Right lobe of liver (tissue), 6 donors: ENCODE measurements around the gene NAB2. TPM values are rescaled to one million over a fixed set of nuclear protein-coding genes. Genes with fewer than 3 reads are reported as not detected.

Source experiments
- ATAC-seq, 4 donors: fragments of 200-7000 bp; cut with Tn5 transposase; one replicate each; pipeline ENCODE4 v1.9.1; 2020; ENCODE audit warnings: mild to moderate bottlenecking in 4 of 4, moderate library complexity in 4 of 4
- DNase-seq, 3 donors: peaks; one replicate each; pipeline ENCODE4 v3.0.0-alpha.2; 2020
- H3K27ac ChIP-seq, 3 donors: fragments of 200-600 bp; one replicate each; pipeline ENCODE4 v1.8.0; 2022
- H3K27me3 ChIP-seq, 2 donors: fragments of 200-600 bp; one replicate each; pipeline ENCODE4 v1.8.0; 2022
- H3K36me3 ChIP-seq, 4 donors: fragments of 200-600 bp; sonication (generic) in 1 of 4; one replicate each; pipeline versions ENCODE4 v1.5.1 to v1.8.0; 2017 to 2022; ENCODE audit warnings: control low read depth in 1 of 4
- H3K4me1 ChIP-seq, 4 donors: fragments of 200-600 bp; sonication (generic) in 1 of 4; one replicate each; pipeline versions ENCODE4 v1.5.1 to v1.8.0; 2017 to 2022; ENCODE audit warnings: control low read depth in 1 of 4
- H3K4me3 ChIP-seq, 3 donors: fragments of 200-600 bp; one replicate each; pipeline ENCODE4 v1.8.0; 2022
- H3K9me3 ChIP-seq, 4 donors: fragments of 200-600 bp; sonication (generic) in 1 of 4; one replicate each; pipeline versions ENCODE4 v1.5.1 to v1.8.0; 2017 to 2022; ENCODE audit warnings: control low read depth in 1 of 4
- POLR2A ChIP-seq: fragments of 450-650 bp; IDR thresholded peaks from one replicate; pipeline ENCODE4 v1.6.1; 2017; ENCODE audit warnings: antibody characterized with exemption, mild to moderate bottlenecking
- WGBS: methylation state at CpG from one replicate; pipeline ENCODE4 v1.1.6; 2018; ENCODE audit warnings: low coverage, low lambda C conversion rate; ENCODE audit not compliant: insufficient coverage; ENCODE audit errors: missing lambda C conversion rate; 5-methylcytosine and 5-hydroxymethylcytosine counted together
- intact Hi-C, 2 donors: fragments of 100-400 bp; cut with DNase I; formaldehyde crosslinking; loops; one replicate each; pipeline versions ENCODE4 v1.11.2 to v1.14.1; 2022
- total RNA-seq, 6 experiments: library from RNA; depleted of rRNA in 2 of 6; stranded (reverse); fragments of >200 nt in 2 of 6; fragmentation: NEBNext Ultra II Directional in 3 of 6; extraction: Animal tissue kit (Norgen Biotek cat#: 25700) in 3 of 6; gene quantifications; one replicate each; pipeline versions ENCODE4 v1.1.0 to v1.2.4, GENCODE V29; 2016 to 2023
- TF ChIP-seq, protein P1 (sequence below), 4 donors: fragments of 200-600 bp in 3 of 4; fragments of 450-650 bp in 1 of 4; IDR thresholded peaks; one replicate each; pipeline versions ENCODE4 v1.5.1 to v1.8.0; 2016 to 2022; ENCODE audit warnings: antibody characterized with exemption in 4 of 4, mild to moderate bottlenecking in 2 of 4
- donor health status: DM: no; HTN: yes; CAD: no.
- donor health status: DM: no; HTN: no; CAD: no.
- donor health status: DM: no; HTN: no; CAD: no.
- donor health status: DM: no; HTN: yes; CAD: no.
- donor health status: DM: no; HTN: yes; CAD: no.

The NAB2 gene
- total RNA-seq, 6 experiments from 2014 or later: 6.1 to 13.1 (median 8.9) TPM

DNA sequence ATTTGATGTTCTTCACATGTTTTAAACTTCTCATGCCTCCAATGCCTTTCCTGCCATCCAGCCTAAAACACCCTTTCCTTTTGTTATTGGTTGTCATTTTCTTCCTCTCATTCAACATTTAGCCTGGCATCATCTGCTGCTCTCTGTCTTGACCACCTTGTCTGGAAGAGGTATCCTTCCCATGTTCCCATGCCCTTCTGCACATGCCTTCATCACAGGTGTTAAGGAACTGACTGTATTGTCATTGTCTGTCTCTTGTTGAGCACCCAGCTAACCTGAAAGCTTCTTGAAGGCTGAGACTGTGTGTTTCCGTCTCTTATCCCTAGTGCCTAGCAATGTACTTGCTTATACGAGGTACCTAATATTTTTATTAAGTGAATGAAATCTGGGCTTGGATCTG, 34.9 kb downstream of the NAB2 start:
- Histone ChIP-seq H3K27ac (no peak overlapping the region), H3K9me3 (no peaks in the 10 kb centered on the region), H3K4me3 (no peak overlapping the region), H3K27me3 (no peaks in the 10 kb centered on the region), H3K4me1 (peaks cover 0 to 11% (median 5%) of the 10 kb centered on the region in 4 donors), H3K36me3 (no peaks in the 10 kb centered on the region)
- no peak for TF ChIP-seq POLR2A
- TF ChIP-seq, protein P1, sequence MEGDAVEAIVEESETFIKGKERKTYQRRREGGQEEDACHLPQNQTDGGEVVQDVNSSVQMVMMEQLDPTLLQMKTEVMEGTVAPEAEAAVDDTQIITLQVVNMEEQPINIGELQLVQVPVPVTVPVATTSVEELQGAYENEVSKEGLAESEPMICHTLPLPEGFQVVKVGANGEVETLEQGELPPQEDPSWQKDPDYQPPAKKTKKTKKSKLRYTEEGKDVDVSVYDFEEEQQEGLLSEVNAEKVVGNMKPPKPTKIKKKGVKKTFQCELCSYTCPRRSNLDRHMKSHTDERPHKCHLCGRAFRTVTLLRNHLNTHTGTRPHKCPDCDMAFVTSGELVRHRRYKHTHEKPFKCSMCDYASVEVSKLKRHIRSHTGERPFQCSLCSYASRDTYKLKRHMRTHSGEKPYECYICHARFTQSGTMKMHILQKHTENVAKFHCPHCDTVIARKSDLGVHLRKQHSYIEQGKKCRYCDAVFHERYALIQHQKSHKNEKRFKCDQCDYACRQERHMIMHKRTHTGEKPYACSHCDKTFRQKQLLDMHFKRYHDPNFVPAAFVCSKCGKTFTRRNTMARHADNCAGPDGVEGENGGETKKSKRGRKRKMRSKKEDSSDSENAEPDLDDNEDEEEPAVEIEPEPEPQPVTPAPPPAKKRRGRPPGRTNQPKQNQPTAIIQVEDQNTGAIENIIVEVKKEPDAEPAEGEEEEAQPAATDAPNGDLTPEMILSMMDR (IDR thresholded peaks at IDR 0.05): no peak
- DNase-seq (no peak), ATAC-seq (no peak)
- intact Hi-C loops: loop anchor here in 1 of 2 donors (5.0 kb wide), 1 partner anchor 58 kb away; no protein-coding TSS in a partner anchor
- 43% methylated on average over 2 of the region's 2 CpGs for WGBS

DNA sequence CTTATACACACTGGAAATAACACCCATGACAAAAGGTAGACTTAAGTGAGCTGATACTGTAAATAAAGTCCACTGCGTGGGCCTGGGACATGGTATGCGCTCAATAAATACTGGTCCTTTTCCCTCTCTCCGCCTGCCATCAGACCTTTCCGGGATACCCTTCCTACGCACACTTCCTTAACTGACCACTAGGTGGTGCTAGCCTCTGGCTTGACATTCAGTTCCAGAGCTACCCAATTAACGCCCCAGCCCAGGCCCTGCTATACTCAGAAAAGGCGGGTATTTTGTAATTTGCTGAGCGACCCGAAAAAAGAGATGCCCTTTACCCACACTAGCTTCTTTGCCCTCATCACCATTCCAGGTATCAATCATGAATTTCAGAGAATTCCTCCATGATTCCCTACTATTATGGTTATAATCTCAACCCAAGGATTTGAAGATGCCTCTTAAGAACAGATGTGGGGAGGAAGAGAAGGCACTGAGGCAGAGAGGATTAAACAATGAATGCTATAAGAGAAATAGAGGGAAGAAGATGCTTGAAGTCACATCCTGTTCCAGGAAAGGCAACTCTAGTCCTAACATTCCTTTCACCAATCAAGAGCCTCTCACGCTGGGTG, 35.5 kb downstream of the NAB2 start:
- WGBS: 13% methylated on average over 10 of the region's 10 CpGs
- DNase-seq: peak in 2 of 3 donors; percentile 55 to 77
- Histone ChIP-seq H3K9me3 (no peaks in the 10 kb centered on the region), H3K4me3 (no peak overlapping the region), H3K36me3 (no peaks in the 10 kb centered on the region), H3K27me3 (no peaks in the 10 kb centered on the region), H3K27ac (no peak overlapping the region), H3K4me1 (peaks cover 0 to 11% (median 5%) of the 10 kb centered on the region in 4 donors)
- peak; percentile 39 to 50 (median 44) for ATAC-seq
- no peak for TF ChIP-seq POLR2A
- TF ChIP-seq, protein P1 (IDR thresholded peaks at IDR 0.05): peak in 3 of 4 donors; percentile 94 to 98 (median 96)
- intact Hi-C loops: loop anchor here in 1 of 2 donors (5.0 kb wide), 1 partner anchor 58 kb away; no protein-coding TSS in a partner anchor

GRCh38 chr12:57126061-57126460, 37.1 kb downstream of the NAB2 start:
- no peak for TF ChIP-seq POLR2A
- TF ChIP-seq, protein P1 (IDR thresholded peaks at IDR 0.05): no peak
- H3K36me3 ChIP-seq: no peaks in the 10 kb centered on the region
- ATAC-seq (no peak), DNase-seq (peak in 1 of 3 donors; percentile 42)
- 85% methylated on average over 11 of the region's 11 CpGs for WGBS
- peaks cover 0 to 16% (median 5%) of the 10 kb centered on the region in 4 donors for H3K4me1 ChIP-seq
- no peaks in the 10 kb centered on the region for H3K9me3 ChIP-seq
- H3K27ac ChIP-seq: no peak overlapping the region
- no peaks in the 10 kb centered on the region for H3K27me3 ChIP-seq
- intact Hi-C loops: loop anchor here in 1 of 2 donors (5.0 kb wide), 1 partner anchor 56 kb away; no protein-coding TSS in a partner anchor
- H3K4me3 ChIP-seq: no peak overlapping the region

- no peaks in the 10 kb centered on the region for H3K27me3 ChIP-seq
- H3K27ac ChIP-seq: peak overlapping the region; percentile 45 to 97 (median 96)
- ATAC-seq (no peak), DNase-seq (peak in 1 of 3 donors; percentile 50)
- peaks cover 0 to 21% (median 8%) of the 10 kb centered on the region in 4 donors for H3K4me1 ChIP-seq
- WGBS: 38% methylated on average over 7 of the region's 7 CpGs
- H3K9me3 ChIP-seq: no peaks in the 10 kb centered on the region
- H3K36me3 ChIP-seq: no peaks in the 10 kb centered on the region
- TF ChIP-seq POLR2A: no peak
- TF ChIP-seq, protein P1 (IDR thresholded peaks at IDR 0.05): no peak
- intact Hi-C loops: loop anchor here in 1 of 2 donors (5.0 kb wide), 1 partner anchor 56 kb away; no protein-coding TSS in a partner anchor
- H3K4me3 ChIP-seq: peak overlapping the region; percentile 71 to 88 (median 80)
Measured at GRCh38 chr12:57126561-57126960, 37.6 kb downstream of the NAB2 start.
